Measurements from ENCODE around the gene FAM168A.
"Not testable (repeated sequence)": the region's sequence is repeated elsewhere in the genome, so short reads cannot be mapped to it uniquely, and the experiment has no call there.

FAM168A gene

DNA sequence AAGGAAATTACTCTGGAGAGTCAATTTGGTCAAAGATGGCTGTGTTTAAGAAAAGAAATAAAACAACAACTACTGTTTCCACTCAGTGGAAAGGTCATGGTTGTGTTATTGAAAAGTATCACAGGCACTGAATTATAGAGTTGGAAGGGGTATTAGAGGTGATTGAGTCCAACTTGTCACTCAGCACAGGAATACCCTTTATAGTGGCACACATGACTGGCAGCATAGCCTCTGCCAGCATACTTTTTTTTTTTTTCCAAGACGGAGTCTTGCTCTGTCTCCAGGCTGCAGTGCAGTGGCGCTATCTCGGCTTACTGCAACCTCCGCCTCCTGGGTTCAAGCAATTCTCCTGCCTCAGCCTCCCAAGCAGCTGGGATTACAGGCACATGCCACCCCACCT, 161.1 kb downstream of the FAM168A start:
- not testable (repeated sequence) for H3K9me3 ChIP-seq (ENCODE audit: insufficient read depth, low read depth, low read length); H3K27me3 ChIP-seq (ENCODE audit: insufficient read depth, low read length); H3K27ac ChIP-seq (ENCODE audit: low read length); H3K4me3 ChIP-seq (ENCODE audit: low read length); H3K36me3 ChIP-seq (ENCODE audit: insufficient read depth, low read depth, low read length); H3K9ac ChIP-seq (ENCODE audit: low read depth, low read length)
- peaks cover 16% of the 10 kb centered on the region; the same call in 1 of the 2 replicates for H3K4me1 ChIP-seq (ENCODE audit: insufficient read depth, low read length)

DNA sequence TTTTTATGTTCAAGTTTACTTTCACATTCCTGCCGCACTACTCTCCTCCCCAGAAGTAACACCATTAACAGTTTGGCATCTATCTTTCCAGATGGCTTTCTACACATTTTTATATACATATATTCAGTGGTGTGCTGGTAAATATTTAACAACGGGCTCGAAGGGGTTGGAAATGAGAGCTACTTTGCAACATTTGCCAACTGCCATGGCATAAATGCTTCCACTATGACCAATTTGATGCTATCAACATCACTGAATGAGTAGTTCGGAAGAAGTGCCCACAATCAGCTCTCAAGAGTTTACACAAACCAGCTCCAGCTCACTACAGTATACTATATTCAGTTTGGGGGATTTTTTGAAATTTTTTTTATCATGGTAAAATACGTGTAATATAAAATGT, 166.5 kb downstream of the FAM168A start:
- H3K27ac ChIP-seq (ENCODE audit: low read length) = no peak overlapping the region
- H3K9me3 ChIP-seq (ENCODE audit: insufficient read depth, low read depth, low read length) = no peaks in the 10 kb centered on the region
- no peaks in the 10 kb centered on the region; the same call in 1 of the 2 replicates for H3K36me3 ChIP-seq (ENCODE audit: insufficient read depth, low read depth, low read length)
- H3K4me1 ChIP-seq (ENCODE audit: insufficient read depth, low read length) = peaks cover 9% of the 10 kb centered on the region; the same call in 1 of the 2 replicates
- no peaks in the 10 kb centered on the region for H3K27me3 ChIP-seq (ENCODE audit: insufficient read depth, low read length)
- no peak overlapping the region for H3K9ac ChIP-seq (ENCODE audit: low read depth, low read length)
- H3K4me3 ChIP-seq (ENCODE audit: low read length) = no peak overlapping the region

DNA sequence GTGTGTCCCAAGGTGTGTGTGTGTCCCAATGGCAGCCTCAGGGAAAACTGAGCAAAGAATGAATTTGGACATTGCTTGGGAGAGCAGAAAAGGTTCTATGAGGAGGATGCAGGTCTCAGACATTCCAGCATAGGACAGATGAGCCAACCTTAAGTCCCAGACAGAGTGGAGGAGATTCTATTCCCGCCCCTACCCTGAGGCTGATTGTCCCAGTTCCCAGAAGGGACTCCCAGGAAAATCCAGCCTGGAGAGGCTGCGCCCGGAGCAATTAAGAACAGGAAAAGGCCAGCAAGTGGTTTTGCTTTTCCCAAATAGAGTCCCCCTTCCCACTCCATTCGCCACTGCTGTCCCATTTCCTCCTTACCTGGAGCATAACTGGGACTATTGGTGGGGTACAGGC, 167.6 kb downstream of the FAM168A start:
- H3K4me3 ChIP-seq (ENCODE audit: low read length) = no peak overlapping the region
- no peak overlapping the region for H3K27ac ChIP-seq (ENCODE audit: low read length)
- H3K9me3 ChIP-seq (ENCODE audit: insufficient read depth, low read depth, low read length) = no peaks in the 10 kb centered on the region
- no peaks in the 10 kb centered on the region; the same call in 1 of the 2 replicates for H3K36me3 ChIP-seq (ENCODE audit: insufficient read depth, low read depth, low read length)
- peaks cover 3% of the 10 kb centered on the region; the same call in 1 of the 2 replicates for H3K4me1 ChIP-seq (ENCODE audit: insufficient read depth, low read length)
- H3K9ac ChIP-seq (ENCODE audit: low read depth, low read length) = no peak overlapping the region
- no peaks in the 10 kb centered on the region for H3K27me3 ChIP-seq (ENCODE audit: insufficient read depth, low read length)

DNA sequence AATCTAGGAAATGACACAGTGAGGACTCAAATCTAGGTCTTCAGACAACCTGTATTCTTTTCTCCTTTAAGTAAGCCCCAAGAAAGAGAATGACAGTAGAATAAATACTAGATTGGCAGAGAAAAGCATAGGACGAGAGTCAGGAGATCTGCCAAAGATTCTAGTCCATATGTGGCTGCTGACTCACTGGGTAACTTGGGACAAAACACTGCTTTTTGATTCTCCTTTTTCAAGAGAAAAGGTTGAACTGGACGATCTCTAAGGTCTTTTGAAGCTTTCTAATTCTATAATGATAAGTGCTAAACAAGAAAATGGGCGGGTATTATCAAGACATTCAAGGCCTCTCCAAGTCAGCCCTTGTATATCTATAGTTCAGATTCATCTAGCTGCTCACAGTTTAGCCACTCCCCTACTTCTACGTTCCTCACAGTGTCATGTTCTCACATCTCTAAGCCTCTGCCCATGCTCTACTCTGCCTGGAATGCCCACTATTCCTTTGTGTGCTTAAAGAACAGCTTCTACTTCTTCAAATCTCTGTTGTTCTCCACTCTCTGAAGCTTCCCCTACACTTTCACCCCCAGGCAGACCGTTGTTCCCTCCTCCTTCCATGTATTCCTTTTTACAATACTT, 168.7 kb downstream of the FAM168A start:
- H3K36me3 ChIP-seq (ENCODE audit: insufficient read depth, low read depth, low read length) = no peaks in the 10 kb centered on the region; the same call in 1 of the 2 replicates
- no peaks in the 10 kb centered on the region; the same call in 1 of the 2 replicates for H3K4me1 ChIP-seq (ENCODE audit: insufficient read depth, low read length)
- no peaks in the 10 kb centered on the region for H3K9me3 ChIP-seq (ENCODE audit: insufficient read depth, low read depth, low read length)
- no peaks in the 10 kb centered on the region for H3K27me3 ChIP-seq (ENCODE audit: insufficient read depth, low read length)
- H3K9ac ChIP-seq (ENCODE audit: low read depth, low read length) = no peak overlapping the region
- no peak overlapping the region for H3K27ac ChIP-seq (ENCODE audit: low read length)
- H3K4me3 ChIP-seq (ENCODE audit: low read length) = no peak overlapping the region

DNA sequence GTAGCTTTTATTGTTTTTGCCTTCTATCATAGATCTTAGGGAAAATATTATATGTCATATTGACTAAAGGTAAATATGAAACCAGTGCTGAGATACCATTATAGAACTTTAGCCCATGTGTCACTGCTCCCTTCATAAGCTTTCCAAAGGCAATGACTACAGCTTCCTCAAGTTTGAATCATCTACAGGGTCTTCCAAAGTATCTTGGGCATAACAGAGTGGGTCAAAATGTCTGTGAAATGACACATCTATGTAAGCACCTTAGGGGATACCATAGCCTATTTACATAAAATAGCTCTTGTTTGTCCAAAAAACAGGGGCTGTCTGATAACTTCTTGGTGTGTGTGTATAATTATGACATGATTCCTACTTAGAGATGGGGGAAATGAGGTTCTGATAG, 169.2 kb downstream of the FAM168A start:
- Histone ChIP-seq H3K4me1 (ENCODE audit: insufficient read depth, low read length) (no peaks in the 10 kb centered on the region; the same call in 1 of the 2 replicates), H3K36me3 (ENCODE audit: insufficient read depth, low read depth, low read length) (no peaks in the 10 kb centered on the region; the same call in 1 of the 2 replicates), H3K27me3 (ENCODE audit: insufficient read depth, low read length) (no peaks in the 10 kb centered on the region), H3K27ac (ENCODE audit: low read length) (no peak overlapping the region), H3K9me3 (ENCODE audit: insufficient read depth, low read depth, low read length) (no peaks in the 10 kb centered on the region), H3K9ac (ENCODE audit: low read depth, low read length) (no peak overlapping the region), H3K4me3 (ENCODE audit: low read length) (no peak overlapping the region)

DNA sequence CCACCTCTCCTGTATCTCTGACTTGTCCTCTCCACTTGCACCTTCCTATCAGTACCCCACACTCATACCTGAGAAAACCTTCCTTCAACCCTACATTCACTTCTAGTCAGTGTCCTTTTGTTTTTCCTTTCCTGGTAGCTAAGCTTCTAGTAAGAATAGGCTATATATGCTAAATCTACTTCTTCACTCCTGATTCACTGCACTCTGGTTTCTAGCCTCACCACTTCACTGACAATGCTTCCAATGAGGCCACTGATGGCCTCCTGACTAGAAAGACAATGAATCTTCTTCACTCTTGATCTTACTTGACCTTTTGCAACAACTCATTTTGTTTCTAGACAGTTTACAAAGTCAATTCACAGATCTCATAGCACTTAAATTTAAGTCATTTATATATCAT, 169.7 kb downstream of the FAM168A start:
- H3K27me3 ChIP-seq (ENCODE audit: insufficient read depth, low read length) = no peaks in the 10 kb centered on the region
- H3K9me3 ChIP-seq (ENCODE audit: insufficient read depth, low read depth, low read length) = no peaks in the 10 kb centered on the region
- no peak overlapping the region for H3K9ac ChIP-seq (ENCODE audit: low read depth, low read length)
- H3K27ac ChIP-seq (ENCODE audit: low read length) = no peak overlapping the region
- H3K36me3 ChIP-seq (ENCODE audit: insufficient read depth, low read depth, low read length) = no peaks in the 10 kb centered on the region; the same call in 1 of the 2 replicates
- no peak overlapping the region for H3K4me3 ChIP-seq (ENCODE audit: low read length)
- no peaks in the 10 kb centered on the region; the same call in 1 of the 2 replicates for H3K4me1 ChIP-seq (ENCODE audit: insufficient read depth, low read length)

DNA sequence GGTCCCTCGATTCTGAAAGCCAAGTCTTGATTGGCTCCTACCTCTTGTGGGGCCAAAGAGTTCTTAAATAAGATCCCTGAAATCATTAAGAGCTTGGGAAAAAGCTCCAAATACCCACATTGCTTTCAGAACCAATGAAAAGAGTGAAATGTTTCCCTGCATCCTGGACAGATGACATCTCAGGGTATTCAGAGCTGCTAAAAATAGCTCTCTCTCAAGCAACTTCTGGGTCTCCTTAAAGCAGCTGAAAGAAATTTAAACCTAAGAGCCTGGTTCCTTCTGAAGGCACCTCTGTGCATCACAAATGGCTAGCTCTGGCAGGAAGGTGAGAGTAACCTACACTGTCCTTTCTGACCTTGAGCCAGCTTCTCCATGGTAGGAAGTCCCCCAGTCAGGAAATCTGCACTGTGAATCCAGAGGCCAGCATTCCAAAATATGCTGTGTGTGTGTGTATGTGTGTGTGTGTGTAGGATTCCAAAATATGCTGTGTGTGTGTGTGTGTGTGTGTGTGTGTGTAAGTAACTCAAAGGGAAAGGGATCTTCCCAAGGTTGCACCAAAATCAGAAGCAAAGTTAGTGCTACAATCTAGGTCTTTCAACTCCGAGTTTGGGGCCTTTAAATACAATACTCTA, 171.6 kb downstream of the FAM168A start:
- Histone ChIP-seq H3K9me3 (ENCODE audit: insufficient read depth, low read depth, low read length) (no peaks in the 10 kb centered on the region), H3K36me3 (ENCODE audit: insufficient read depth, low read depth, low read length) (no peaks in the 10 kb centered on the region; the same call in 1 of the 2 replicates), H3K4me1 (ENCODE audit: insufficient read depth, low read length) (no peaks in the 10 kb centered on the region; the same call in 1 of the 2 replicates), H3K27ac (ENCODE audit: low read length) (no peak overlapping the region), H3K4me3 (ENCODE audit: low read length) (no peak overlapping the region), H3K9ac (ENCODE audit: low read depth, low read length) (no peak overlapping the region), H3K27me3 (ENCODE audit: insufficient read depth, low read length) (no peaks in the 10 kb centered on the region)

DNA sequence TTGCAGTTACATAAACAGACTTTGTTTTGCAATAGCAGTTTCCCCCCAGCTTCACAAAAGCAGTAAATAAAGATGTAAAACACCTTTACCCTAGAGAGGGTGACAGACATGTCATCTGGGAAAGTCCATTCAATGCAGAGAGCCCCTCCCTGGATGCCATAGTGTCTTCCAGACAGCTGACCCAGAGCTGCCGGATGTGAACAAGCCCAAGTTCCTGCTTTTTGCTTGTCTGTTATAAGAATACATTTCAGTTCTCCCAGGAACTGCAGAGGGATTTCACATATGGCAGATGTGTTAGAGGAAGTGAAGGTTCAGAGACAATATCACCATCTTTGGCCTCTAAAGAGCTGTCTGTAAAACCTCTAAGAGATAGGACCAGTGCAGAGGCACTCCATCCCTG, 172.8 kb downstream of the FAM168A start:
- no peaks in the 10 kb centered on the region; the same call in 1 of the 2 replicates for H3K36me3 ChIP-seq (ENCODE audit: insufficient read depth, low read depth, low read length)
- H3K27ac ChIP-seq (ENCODE audit: low read length) = no peak overlapping the region
- H3K9ac ChIP-seq (ENCODE audit: low read depth, low read length) = no peak overlapping the region
- no peaks in the 10 kb centered on the region for H3K9me3 ChIP-seq (ENCODE audit: insufficient read depth, low read depth, low read length)
- no peaks in the 10 kb centered on the region; the same call in 1 of the 2 replicates for H3K4me1 ChIP-seq (ENCODE audit: insufficient read depth, low read length)
- no peaks in the 10 kb centered on the region for H3K27me3 ChIP-seq (ENCODE audit: insufficient read depth, low read length)
- no peak overlapping the region for H3K4me3 ChIP-seq (ENCODE audit: low read length)

DNA sequence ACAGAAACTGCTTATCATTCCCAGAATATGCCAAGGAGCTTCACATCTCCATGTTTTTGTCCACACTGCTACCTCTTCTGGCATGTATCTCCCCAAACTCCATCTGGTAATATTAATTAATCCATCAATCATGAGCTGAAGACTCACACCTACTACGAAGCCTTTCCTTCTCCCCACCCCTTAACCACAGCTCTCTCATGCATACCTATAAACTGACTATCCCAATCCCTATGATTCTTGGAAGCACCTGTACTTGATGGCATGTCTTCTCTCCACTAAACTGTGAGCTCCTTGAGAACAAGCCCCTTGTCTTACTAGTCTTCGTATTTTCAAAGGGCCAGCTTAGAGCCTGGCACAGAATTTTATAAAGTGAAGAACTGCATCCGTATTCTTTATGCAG, 174.4 kb downstream of the FAM168A start:
- H3K4me1 ChIP-seq (ENCODE audit: insufficient read depth, low read length) = no peaks in the 10 kb centered on the region; the same call in 1 of the 2 replicates
- H3K36me3 ChIP-seq (ENCODE audit: insufficient read depth, low read depth, low read length) = no peaks in the 10 kb centered on the region
- no peak overlapping the region for H3K27ac ChIP-seq (ENCODE audit: low read length)
- no peaks in the 10 kb centered on the region for H3K27me3 ChIP-seq (ENCODE audit: insufficient read depth, low read length)
- H3K4me3 ChIP-seq (ENCODE audit: low read length) = no peak overlapping the region
- no peak overlapping the region for H3K9ac ChIP-seq (ENCODE audit: low read depth, low read length)
- H3K9me3 ChIP-seq (ENCODE audit: insufficient read depth, low read depth, low read length) = no peaks in the 10 kb centered on the region

DNA sequence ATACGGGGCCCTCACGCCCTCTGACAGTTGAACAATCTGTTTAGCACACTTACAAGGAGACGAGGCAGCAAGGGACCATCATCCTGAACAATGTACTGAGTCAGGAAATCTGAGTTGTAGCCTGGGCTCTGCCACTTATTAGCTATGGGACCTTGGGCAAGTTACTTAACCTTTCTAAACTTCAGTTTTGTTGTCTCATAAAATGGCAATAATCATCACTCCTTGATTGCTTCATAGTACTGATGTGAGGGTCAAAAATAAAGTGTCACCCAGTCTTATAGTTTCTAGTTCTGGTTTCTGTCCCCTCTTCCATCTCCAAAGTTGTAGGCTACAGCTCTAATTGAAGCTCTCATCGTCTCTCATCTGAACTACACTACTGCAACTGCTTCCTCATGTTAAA, 175.0 kb downstream of the FAM168A start:
- Histone ChIP-seq H3K27me3 (ENCODE audit: insufficient read depth, low read length) (no peaks in the 10 kb centered on the region), H3K36me3 (ENCODE audit: insufficient read depth, low read depth, low read length) (peaks cover 6% of the 10 kb centered on the region; the same call in 1 of the 2 replicates), H3K27ac (ENCODE audit: low read length) (no peak overlapping the region), H3K9me3 (ENCODE audit: insufficient read depth, low read depth, low read length) (no peaks in the 10 kb centered on the region), H3K4me1 (ENCODE audit: insufficient read depth, low read length) (no peaks in the 10 kb centered on the region; the same call in 1 of the 2 replicates), H3K4me3 (ENCODE audit: low read length) (no peak overlapping the region), H3K9ac (ENCODE audit: low read depth, low read length) (no peak overlapping the region)

DNA sequence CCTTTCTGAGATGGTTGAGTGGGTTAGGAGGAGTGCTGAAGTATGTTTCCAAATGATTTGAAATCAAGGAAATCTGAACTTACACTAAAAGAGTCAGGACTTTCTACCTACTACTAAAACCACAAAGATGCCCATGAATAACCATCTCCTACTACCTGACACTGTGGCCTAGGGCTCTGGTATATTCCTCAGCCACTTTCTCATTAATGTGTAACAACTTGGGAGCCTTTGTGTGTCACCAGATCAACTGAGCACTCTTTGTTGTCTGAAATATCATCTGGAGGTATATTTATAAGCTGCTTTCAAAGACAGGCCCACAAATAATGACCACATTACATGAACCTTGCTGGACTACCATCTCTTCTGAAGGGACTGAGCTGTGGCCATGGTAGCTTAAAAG, 177.8 kb downstream of the FAM168A start:
- Histone ChIP-seq H3K4me3 (ENCODE audit: low read length) (no peak overlapping the region), H3K9ac (ENCODE audit: low read depth, low read length) (no peak overlapping the region), H3K27ac (ENCODE audit: low read length) (no peak overlapping the region), H3K4me1 (ENCODE audit: insufficient read depth, low read length) (no peaks in the 10 kb centered on the region; the same call in 1 of the 2 replicates), H3K36me3 (ENCODE audit: insufficient read depth, low read depth, low read length) (peaks cover 6% of the 10 kb centered on the region; the same call in 1 of the 2 replicates), H3K9me3 (ENCODE audit: insufficient read depth, low read depth, low read length) (no peaks in the 10 kb centered on the region), H3K27me3 (ENCODE audit: insufficient read depth, low read length) (no peaks in the 10 kb centered on the region)

DNA sequence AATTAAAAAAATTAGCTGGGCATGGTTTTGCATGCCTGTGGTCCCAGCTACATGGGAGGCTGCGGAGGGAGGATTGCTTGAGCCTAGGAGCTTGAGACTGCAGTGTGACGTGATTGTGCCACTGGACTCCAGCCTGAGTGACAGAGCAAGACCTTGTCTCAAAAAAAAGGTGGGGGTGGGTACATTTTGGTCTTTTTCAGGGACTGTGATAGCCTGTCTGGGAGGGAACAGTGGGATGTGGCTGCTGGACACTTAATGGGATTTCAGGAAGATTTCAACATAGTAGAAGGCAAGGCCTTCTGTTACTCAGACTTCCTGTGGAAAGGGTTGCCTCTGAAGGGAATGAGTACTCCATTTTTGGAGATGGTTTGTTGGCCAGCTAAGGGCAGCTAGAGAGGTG, 181.1 kb downstream of the FAM168A start:
- H3K4me3 ChIP-seq (ENCODE audit: low read length) = no peak overlapping the region
- no peaks in the 10 kb centered on the region; the same call in 1 of the 2 replicates for H3K4me1 ChIP-seq (ENCODE audit: insufficient read depth, low read length)
- no peaks in the 10 kb centered on the region for H3K9me3 ChIP-seq (ENCODE audit: insufficient read depth, low read depth, low read length)
- no peak overlapping the region for H3K27ac ChIP-seq (ENCODE audit: low read length)
- H3K9ac ChIP-seq (ENCODE audit: low read depth, low read length) = no peak overlapping the region
- peaks cover 6% of the 10 kb centered on the region; the same call in 1 of the 2 replicates for H3K36me3 ChIP-seq (ENCODE audit: insufficient read depth, low read depth, low read length)
- no peaks in the 10 kb centered on the region for H3K27me3 ChIP-seq (ENCODE audit: insufficient read depth, low read length)
